GM19463 (cell line): ENCODE data around the gene SLC13A5.
"Not testable (repeated sequence)": the region's sequence is repeated elsewhere in the genome, so short reads cannot be mapped to it uniquely, and the experiment has no call there.

Source experiments
- ATAC-seq: cut with Tn5 transposase; IDR thresholded peaks from one replicate; pipeline ENCODE4 v1.9.1; 2021; ENCODE audit warnings: mild to moderate bottlenecking, moderate library complexity; ENCODE audit not compliant: unreplicated experiment

SLC13A5 gene

DNA sequence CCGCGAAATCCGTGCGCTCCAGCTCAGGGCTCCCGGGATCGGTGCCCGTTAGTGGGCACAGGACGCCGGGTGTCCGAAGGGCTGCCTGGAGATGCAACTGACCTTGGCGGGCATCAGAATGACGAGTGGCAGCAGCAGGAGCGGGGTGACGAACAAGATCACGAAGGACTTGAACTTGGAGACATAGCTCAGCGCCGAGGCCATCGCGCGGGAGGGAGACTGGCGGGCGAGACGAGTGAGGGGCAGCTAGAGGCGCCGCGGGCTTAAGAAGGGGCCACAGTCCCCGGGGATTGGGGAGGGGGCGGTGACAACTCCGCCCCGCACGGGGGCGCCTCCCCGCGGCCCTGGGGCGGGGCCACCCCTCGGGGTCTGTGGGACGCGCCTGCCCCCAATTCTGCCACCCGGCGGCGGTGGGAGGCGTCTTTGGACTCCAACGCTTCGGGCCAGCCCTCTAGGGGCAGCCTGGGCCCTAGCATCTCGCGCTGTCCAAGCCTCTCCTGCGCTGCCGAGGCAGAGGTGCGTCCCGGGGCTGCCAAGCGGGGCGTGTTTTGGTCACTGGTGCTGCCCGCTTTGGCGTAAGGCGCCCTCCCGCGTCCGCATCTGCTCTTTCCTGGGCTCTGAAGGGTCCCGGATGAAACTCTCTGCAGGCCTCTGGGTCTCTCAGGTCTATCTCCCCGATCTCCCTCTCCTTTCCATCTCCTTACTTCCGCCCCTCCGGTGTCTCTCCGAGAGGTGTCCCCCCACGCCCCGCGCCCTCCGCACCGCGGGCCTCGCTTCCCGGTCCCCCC is at the start of gene SLC13A5:
SLC13A5 (minus strand) TSS at position 240 of the 788 bp plus-strand sequence; CDS start at position 204, 36 bp downstream.
- no peak for ATAC-seq

DNA sequence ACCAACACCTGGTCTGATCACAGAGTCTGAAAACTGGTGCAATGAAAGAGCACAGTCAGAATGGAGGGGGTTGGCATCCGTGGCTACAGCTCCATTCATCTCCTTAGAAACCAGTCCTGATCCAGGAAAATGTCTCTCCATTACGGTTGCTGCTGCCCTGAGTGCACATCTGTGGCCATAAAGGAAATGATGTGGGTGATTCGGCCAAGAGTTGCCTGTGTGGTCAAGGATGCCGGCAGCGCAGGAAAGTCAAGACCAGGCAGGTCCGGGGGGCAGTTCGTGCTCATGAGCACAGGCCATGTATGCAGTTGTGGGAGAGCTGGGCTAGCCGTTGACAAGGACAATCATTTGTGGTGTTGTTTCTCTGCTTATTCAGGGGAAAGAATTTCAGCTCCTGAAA is 48.6 kb upstream of the SLC13A5 start:
- ATAC-seq, result no peak

DNA sequence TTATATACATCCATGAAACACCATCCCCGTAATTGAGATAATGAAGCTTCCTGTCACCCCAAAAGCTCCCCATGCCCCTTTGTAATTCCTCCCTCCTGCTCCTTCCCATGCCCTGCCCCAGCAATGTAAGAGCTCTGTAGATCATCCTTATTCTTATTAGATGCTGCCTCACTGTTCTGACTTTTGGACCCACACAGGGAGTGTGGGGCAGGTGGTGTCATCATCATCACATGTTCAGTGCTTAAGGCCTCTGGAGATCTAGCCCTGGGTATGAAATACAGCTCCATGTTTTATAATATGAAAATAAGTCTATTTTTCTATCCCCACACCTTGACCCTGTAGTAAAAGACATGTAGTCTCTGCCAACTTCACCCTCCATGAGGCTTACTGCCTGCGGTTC is 44.6 kb upstream of the SLC13A5 start:
- no peak for ATAC-seq

DNA sequence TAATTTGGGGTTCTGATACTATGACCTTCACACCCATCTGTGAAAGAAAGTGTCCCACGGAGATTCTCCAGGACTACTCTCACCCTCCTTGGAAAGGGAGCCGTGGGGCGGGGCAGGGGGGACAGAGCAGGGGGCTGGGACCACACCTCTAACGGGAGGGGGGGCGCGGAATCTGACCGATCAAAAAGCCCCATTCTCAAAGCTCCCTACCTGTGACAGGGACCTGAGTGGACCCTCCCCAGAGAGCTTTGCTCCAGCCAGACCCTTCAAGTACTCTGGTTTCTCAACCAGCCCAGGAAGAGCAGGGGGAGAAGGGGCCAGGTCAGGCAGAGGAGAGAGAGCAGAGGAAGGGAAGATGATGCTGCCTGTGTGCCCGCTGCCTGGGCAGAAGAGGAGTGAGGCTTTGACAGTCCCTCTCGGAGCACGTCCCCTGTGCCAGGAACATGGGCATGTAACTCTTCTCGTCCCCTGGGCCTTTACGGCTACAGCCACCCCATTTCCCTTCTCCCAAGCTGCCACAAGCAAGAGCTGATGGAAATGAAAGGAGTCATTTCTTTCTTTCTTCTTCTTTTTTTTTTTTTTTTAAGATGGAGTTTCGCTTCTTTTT is 43.4 kb upstream of the SLC13A5 start:
- no peak for ATAC-seq

DNA sequence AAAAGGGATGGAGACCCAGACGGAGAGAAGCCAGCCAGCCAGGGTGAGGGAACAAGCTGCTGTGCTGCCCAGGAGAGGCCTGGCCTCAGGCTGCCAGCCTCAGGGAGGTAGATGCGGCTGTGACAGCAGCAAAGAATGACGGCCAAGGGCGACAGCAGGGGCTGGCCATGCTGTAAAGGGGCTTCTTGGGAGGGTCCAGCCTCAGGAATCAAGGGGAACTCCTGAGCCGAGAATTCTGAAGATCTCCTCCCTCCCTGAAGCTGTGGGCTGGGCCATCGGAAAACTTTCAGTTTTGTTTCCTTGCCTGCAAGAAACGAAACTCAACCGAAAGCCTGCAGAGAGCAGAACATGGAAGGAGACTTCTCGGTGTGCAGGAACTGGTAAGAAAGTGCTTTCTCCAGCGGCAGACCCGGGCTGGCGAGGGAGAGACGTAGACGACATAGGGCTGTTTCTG is 42.6 kb upstream of the SLC13A5 start, which contains the start of gene XAF1:
XAF1 (plus strand) TSS at position 316 of the 454 bp plus-strand sequence; CDS start at position 349, 33 bp downstream.
- no peak for ATAC-seq

DNA sequence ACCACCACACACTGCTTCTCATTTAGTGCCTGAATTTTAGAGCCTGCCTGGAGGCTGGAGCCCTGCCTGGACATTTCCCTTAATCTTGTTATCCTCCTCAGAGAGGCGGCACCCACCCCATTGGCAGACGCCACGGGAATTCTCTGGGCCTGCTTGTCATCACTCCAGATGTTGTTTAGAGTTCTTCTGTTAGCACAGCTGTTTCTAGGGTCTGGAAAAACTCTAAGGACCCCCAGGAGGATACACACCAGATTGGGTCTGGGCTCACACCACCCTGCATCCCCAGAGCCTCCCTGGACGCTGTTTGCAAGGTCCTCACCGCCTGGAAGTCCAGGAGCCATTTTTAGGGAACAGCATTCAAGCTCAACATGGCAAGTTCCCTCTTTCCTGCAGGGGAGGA is 42.1 kb upstream of the SLC13A5 start:
- ATAC-seq, result no peak

DNA sequence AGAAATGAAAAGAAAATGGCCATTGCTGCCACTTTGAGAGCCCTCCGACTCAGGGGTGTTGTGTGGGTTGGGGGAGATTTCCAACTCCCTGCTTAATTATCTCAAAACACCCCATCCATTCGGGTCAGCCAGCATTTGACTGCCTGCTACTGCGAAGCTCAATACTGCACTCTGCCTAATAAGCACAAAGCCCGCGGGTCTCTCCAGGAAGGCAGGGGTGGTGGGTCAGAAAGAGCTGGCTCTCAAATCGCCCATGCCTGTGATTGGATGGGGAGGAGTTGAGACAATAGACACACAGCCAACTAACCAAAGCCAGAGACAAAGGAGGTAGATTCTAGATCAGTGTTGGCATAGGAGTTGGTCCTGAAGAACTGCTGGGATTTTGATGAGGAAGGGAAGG is 40.4 kb upstream of the SLC13A5 start:
- no peak for ATAC-seq

DNA sequence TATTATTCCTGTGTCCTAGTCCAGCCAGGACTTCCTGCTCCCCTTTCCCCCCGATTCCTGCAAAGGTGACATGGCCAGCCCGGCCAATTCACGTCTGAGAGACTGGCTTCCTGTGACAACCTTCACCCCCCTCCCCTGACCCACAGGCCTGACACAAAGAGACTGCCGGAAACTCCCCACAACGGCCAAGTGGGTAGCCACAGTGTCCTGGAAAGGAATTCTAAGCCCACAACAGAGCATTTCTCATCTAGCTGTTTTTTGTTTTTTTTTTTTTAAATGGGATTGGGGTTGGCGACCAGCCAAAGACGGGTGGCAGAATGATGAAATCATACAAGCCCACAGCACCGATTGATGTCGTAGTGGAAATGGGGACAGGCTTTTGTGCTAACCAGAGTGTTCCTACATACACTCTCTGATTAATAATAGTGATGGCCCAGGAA is 39.9 kb upstream of the SLC13A5 start:
- ATAC-seq, result no peak

DNA sequence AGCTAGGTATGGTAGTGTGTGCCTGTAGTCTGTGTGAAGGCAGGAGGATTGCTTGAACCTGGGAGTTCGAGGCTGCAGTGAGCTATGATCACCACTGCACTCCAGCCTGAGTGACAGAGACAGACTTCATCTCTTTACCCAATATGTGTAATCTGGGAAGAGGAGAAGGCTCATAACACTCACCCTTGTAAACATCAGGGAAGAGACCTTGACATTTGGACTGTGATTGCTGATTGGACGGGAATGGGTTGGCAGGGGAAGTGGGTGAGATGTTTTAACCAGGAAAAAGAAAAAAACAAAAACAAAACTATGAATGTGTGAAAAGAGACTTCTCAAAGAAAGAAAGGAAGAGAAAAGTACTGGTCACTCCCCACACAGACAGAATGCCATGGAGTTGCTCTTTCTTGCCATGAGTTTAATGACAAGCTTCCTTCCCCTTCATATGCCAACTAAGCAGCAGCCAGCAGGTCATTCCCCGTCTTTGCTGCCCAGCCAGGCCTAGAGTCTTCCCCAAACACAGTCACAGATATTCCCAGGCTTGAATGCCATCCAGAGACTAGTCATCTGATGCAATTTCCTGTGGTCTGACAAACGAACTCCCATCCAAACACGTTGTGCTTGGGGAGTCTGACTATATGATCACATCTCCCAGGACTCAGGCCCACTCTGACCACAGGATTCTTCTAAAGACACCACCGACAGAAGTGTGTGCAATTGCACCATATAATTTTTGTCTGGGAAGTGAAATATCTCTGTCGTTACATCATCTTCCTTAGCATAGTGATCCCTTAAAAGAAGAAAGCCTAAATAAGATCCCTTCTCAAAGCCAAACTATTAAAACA is 39.1 kb upstream of the SLC13A5 start:
- no peak for ATAC-seq

DNA sequence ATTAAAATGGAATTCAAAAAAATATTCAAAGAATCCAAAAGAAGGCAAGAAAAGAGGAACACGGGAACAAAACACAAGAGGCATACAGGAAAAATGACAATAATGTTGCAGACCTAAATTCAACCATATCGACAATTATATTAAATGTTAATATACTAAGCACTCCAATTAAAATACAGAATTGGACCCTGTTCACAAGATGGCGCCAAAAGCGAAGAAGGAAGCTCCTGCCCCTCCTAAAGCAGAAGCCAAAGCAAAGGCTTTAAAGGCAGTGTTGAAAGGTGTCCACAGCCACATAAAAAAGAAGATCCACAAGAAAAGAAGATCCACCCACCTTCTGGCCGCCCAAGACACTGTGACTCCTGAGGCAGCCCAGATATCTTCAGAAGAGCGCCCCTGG is 36.4 kb upstream of the SLC13A5 start:
- no peak for ATAC-seq

DNA sequence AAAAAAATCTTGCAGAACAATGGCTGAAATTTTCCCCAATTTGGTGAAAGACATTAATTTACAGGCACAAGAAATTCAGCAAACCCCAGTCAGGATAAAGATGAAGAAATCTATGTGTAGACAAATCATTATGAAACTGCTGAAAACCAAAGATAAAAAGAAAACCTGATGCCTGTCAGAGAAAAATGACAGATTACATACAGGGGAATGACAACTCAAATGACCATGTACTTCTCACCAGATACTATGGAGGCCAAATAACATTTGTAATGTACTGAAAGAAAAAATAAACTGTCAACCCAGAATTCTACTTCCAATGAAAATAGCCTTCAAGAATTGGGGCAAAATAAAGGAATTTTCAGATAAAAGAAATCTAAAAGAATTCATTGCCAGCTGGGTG is 35.4 kb upstream of the SLC13A5 start:
- ATAC-seq, result no peak

DNA sequence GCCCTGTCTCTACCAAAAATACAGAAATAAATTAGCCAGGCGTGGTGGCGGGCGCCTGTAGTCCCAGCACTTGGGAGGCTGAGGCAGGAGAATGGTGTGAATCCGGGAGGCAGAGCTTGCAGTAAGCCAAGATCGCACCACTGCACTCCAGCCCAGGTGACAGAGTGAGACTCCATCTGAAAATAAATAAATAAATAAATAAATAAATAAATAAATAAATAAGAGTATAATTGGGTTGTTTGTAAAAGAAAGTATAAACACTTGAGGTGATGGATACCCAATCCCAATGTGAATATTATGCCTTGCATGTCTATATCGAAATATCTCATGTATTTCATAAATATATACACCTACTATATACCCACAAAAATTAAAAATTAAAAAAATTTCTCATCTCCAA is 33.5 kb upstream of the SLC13A5 start:
- ATAC-seq, result not testable (repeated sequence)

DNA sequence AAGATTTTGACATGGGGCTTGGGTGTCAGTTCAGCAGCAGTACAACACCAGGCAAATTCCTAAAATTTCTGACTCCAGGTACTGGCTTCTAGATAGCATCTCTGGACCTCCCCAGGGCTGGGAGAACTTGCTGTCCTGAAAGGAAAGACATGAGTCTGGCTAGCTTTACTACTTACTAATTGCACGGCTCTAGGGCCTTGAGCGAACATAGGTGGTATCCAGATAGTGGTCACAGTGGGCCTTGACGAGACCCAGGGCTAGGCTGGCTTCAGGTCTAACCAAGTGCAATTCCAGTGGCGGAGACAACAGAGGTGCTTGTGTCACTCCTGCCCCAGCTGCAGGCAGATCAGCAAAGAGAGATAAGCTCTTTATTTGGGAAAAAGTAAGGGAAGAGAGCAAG is 16.4 kb upstream of the SLC13A5 start:
- no peak for ATAC-seq

DNA sequence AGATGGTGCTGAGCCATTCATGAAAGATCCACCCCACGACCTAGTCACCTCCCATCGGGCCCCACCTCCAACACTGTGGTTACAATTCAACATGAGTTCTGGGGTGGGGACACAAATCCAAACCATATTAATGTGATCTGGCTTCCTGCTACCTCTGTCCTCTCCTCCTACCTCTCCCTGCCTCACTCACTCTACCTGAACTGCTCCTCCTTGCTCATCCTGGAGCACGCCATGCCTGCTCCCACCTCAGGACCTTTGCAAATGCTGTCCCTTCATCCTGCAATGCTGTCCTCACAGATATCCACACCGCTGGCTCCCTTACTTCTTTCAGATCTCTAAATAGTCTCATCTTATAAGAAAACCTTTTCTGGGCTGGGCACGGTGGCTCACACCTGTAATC is 10.8 kb upstream of the SLC13A5 start:
- ATAC-seq, result no peak

DNA sequence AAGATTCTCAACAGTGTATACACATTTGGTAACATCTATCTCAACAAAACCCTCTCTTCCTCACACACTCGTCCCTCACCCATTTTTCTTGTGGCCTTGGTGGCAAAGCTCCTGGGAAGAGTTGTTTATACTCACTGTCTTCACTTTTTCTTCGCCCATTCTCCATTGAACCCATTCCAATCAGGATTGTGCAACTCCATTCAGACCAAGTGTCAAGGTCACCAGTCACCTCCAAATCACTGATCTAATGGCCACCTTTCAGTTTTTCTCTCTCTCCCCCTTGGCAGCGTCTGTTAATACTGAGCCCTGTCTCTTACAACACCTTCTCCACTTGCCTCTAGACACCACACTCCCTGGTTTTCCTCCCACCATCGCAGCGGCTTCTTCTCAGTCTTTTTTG is 8.6 kb upstream of the SLC13A5 start:
- no peak for ATAC-seq

DNA sequence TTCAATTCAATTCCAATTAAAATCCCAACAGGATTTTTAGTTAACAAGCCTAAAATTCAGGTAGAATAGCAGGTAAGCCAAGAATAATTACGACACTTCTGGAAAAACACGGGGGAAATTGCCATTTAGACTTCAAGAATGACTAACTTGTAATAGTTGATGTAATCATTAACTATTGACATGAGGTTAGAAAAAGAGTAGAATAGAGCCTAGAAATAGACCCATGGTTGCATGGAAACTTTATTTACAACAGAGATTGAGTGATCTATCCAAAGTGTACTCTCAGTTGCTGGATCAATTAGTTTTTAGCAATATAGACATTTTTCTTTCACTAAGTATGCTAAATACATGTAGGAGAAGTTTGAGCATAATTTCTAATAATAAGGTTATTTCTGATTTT is 3.6 kb upstream of the SLC13A5 start:
- no peak for ATAC-seq

DNA sequence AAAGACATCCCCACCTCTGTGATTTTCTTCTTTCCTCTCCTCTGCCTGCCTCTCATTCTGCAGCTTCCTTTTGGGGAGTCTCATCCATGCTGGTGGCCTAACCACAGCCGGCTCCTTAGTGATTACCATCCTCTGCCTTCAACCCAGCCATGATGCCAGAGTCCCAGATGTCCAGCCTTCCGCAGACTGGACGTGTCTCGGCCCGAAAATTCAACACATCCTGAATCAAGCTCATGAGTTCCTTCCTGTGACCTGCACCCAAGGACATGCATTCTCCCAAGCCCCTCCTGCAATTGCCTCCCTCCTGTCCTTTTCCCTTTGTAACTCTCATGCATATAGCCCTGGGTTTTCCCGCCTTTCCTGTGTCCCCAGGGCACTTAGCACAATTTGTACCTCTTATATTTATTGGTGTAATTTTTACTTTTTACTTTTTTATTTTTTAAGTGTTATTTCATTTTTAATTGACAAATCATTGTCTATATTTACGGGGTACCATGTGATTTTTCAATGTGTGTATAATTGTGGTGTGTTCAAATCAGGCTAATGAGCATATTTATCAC is 1.2 kb upstream of the SLC13A5 start:
- ATAC-seq, result no peak

DNA sequence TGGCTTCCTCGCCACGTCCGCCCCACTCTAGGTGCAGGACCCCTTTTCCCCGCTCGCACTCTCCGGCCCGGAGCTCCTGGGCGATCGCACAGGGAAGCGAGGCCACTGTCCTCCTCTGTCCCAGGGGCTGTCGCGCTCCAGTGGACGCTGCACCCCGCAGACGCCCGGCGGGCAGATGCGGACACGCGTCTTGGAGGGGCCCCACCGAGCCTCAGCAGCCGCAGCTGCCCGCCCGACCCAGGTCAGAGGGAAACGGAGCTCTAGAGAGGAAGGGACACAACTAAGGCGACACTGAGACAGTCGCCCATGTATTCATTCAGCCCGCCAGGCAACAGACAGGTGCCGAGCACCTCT is 726 bp upstream of the SLC13A5 start:
- ATAC-seq, result no peak

DNA sequence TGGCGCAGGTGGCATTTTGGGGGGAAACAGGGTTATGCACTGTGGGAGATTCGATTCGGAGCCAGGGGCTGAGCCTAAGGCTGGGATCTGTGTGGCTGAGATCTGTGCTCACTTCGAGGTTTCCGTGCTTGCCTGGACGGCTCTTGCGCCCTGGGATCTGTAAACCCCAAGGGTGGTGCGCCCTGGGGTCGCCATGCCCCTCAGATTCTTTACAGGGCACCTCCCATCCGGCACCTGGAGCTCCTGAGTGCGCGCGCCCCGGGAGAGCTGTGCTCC is 377 bp downstream of the SLC13A5 start:
- no peak for ATAC-seq

DNA sequence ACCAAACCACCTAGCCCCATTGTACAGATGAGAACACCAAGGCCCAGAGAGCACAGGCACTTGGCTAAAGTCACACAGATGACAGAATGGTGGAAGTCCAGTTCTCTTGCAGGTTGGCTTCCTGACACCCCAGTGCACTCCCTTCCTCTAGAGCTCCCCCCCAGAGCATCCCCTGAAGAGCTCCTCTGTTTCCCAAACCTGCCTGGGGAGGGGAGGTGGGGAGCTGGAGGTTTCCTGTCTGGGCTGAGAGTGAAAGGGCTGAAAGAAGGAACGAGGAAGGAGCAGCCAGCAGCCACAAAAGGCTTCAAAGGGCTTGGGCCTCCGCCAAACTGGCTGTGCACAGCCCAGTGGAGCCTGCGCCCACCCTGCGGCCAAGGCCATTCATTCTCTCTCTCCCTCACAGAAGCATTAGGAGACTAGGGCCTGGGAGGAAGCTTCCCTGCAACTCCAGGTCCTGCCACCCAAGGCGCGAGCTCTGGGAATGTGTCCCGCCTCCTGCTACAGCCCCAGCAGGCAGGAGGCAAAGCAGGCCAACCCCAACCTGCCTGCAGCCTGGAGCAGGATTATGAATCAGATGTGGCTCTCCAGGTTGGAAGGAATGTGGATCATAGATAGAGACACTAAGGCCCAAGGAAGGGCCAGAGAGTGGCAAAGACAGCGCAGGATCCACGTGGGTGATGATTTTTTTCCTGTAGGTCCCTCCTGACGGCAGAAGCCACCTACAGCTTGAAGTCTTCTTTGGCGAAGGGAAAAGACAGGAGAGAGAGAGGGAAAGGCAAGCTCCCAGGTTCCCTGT is 913 bp downstream of the SLC13A5 start:
- ATAC-seq, result no peak

DNA sequence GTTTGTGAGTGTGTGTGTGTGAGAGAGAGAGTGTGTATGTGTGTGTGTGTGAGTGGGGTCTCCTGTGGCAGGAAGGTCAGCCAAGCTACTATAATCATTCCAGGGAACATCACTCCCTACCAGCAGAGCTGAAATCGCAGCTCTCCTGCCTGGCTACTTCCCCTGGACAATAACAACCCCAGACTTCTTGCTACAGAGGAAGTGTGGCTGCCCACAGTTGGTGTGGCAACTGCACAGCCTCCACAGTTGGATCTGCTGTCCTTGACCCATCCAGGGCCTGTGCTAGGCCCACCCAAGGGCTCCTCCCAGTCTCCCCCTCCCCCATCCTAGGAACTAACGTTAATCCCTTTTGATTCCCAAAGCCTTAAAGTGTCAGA is 1.5 kb downstream of the SLC13A5 start:
- ATAC-seq, result no peak
